ENCODE results near the gene GRIA4. TPM values are rescaled to one million over a fixed set of nuclear protein-coding genes. Genes with fewer than 3 reads are reported as not detected.
"Not testable (repeated sequence)": the region's sequence is repeated elsewhere in the genome, so short reads cannot be mapped to it uniquely, and the experiment has no call there.

The GRIA4 gene
- polyA plus RNA-seq, 6 donors from 2014 or later: not detected

- H3K4me1 Mint-ChIP-seq; H3K27me3 Mint-ChIP-seq; H3K36me3 Mint-ChIP-seq; H3K4me3 Mint-ChIP-seq; ATAC-seq (ENCODE audit: low read depth in 2 of 2); DNase-seq; H3K27ac Mint-ChIP-seq: not testable (repeated sequence)
- H3K9me3 Mint-ChIP-seq: peaks cover 0 to 12% (median 6%) of the 10 kb centered on the region in 7 donors
These were observed 269.1 kb downstream of the GRIA4 start for GRCh38 chr11:105878927-105879326.

- no peak for DNase-seq
- Mint-ChIP-seq H3K4me1 (no peaks in the 10 kb centered on the region), H3K36me3 (no peaks in the 10 kb centered on the region), H3K9me3 (peaks cover 0 to 3% (median 0%) of the 10 kb centered on the region in 7 donors), H3K4me3 (no peak overlapping the region), H3K27me3 (no peaks in the 10 kb centered on the region), H3K27ac (no peak overlapping the region)
- no peak for ATAC-seq (ENCODE audit: low read depth in 2 of 2)
These were observed 271.2 kb downstream of the GRIA4 start for GRCh38 chr11:105881027-105881426.

- Mint-ChIP-seq H3K27ac (no peak overlapping the region), H3K4me3 (no peak overlapping the region), H3K36me3 (no peaks in the 10 kb centered on the region), H3K9me3 (no peaks in the 10 kb centered on the region), H3K27me3 (no peaks in the 10 kb centered on the region), H3K4me1 (no peaks in the 10 kb centered on the region)
- DNase-seq (no peak), ATAC-seq (ENCODE audit: low read depth in 2 of 2) (no peak)
These were observed 274.6 kb downstream of the GRIA4 start for GRCh38 chr11:105884436-105884835.

GRCh38 chr11:105891685-105892084, 281.8 kb downstream of the GRIA4 start:
- no peaks in the 10 kb centered on the region for H3K9me3 Mint-ChIP-seq
- H3K4me3 Mint-ChIP-seq: no peak overlapping the region
- H3K36me3 Mint-ChIP-seq: no peaks in the 10 kb centered on the region
- no peak overlapping the region for H3K27ac Mint-ChIP-seq
- DNase-seq (no peak), ATAC-seq (ENCODE audit: low read depth in 2 of 2) (no peak)
- H3K4me1 Mint-ChIP-seq: no peaks in the 10 kb centered on the region
- no peaks in the 10 kb centered on the region for H3K27me3 Mint-ChIP-seq

GRCh38 chr11:105897161-105897560, 287.3 kb downstream of the GRIA4 start:
- H3K27me3 Mint-ChIP-seq: no peaks in the 10 kb centered on the region
- ATAC-seq (ENCODE audit: low read depth in 2 of 2) (no peak), DNase-seq (no peak)
- no peak overlapping the region for H3K4me3 Mint-ChIP-seq
- H3K27ac Mint-ChIP-seq: peak overlapping the region in 1 of 6 donors; percentile 15
- no peaks in the 10 kb centered on the region for H3K36me3 Mint-ChIP-seq
- H3K9me3 Mint-ChIP-seq: no peaks in the 10 kb centered on the region
- H3K4me1 Mint-ChIP-seq: no peaks in the 10 kb centered on the region

GRCh38 chr11:105899772-105900171, 289.9 kb downstream of the GRIA4 start:
- no peaks in the 10 kb centered on the region for H3K9me3 Mint-ChIP-seq

GRCh38 chr11:105900515-105901035, 290.7 kb downstream of the GRIA4 start:
- H3K4me1 Mint-ChIP-seq: no peaks in the 10 kb centered on the region
- H3K9me3 Mint-ChIP-seq: no peaks in the 10 kb centered on the region

More at GRCh38 chr11:105899772-105900171, 289.9 kb downstream of the GRIA4 start:
- Mint-ChIP-seq H3K4me1 (no peaks in the 10 kb centered on the region), H3K36me3 (no peaks in the 10 kb centered on the region), H3K27me3 (no peaks in the 10 kb centered on the region), H3K4me3 (no peak overlapping the region), H3K27ac (no peak overlapping the region)
- ATAC-seq (ENCODE audit: low read depth in 2 of 2): no peak
- no peak for DNase-seq

GRCh38 chr11:105903113-105903512, 293.2 kb downstream of the GRIA4 start:
- H3K9me3 Mint-ChIP-seq: no peaks in the 10 kb centered on the region
- no peaks in the 10 kb centered on the region for H3K36me3 Mint-ChIP-seq
- H3K27ac Mint-ChIP-seq: no peak overlapping the region
- H3K4me1 Mint-ChIP-seq: no peaks in the 10 kb centered on the region
- H3K27me3 Mint-ChIP-seq: no peaks in the 10 kb centered on the region
- H3K4me3 Mint-ChIP-seq: no peak overlapping the region
- ATAC-seq (ENCODE audit: low read depth in 2 of 2) (no peak), DNase-seq (no peak)

More at GRCh38 chr11:105900515-105901035, 290.7 kb downstream of the GRIA4 start:
- Mint-ChIP-seq H3K4me3 (no peak overlapping the region), H3K27me3 (no peaks in the 10 kb centered on the region), H3K27ac (no peak overlapping the region), H3K36me3 (no peaks in the 10 kb centered on the region)
- DNase-seq: no peak
- ATAC-seq (ENCODE audit: low read depth in 2 of 2): no peak

GRCh38 chr11:105906517-105906916, 296.6 kb downstream of the GRIA4 start:
- Mint-ChIP-seq H3K27ac (no peak overlapping the region), H3K9me3 (no peaks in the 10 kb centered on the region), H3K27me3 (no peaks in the 10 kb centered on the region), H3K36me3 (no peaks in the 10 kb centered on the region), H3K4me3 (no peak overlapping the region), H3K4me1 (no peaks in the 10 kb centered on the region)
- no peak for DNase-seq
- no peak for ATAC-seq (ENCODE audit: low read depth in 2 of 2)

GRCh38 chr11:105907319-105907718, 297.4 kb downstream of the GRIA4 start:
- no peak for DNase-seq
- no peak overlapping the region for H3K27ac Mint-ChIP-seq
- H3K4me3 Mint-ChIP-seq: no peak overlapping the region
- ATAC-seq (ENCODE audit: low read depth in 2 of 2): no peak
- no peaks in the 10 kb centered on the region for H3K4me1 Mint-ChIP-seq
- H3K36me3 Mint-ChIP-seq: no peaks in the 10 kb centered on the region
- no peaks in the 10 kb centered on the region for H3K27me3 Mint-ChIP-seq
- H3K9me3 Mint-ChIP-seq: no peaks in the 10 kb centered on the region

- no peaks in the 10 kb centered on the region for H3K9me3 Mint-ChIP-seq
These were observed 300.3 kb downstream of the GRIA4 start for GRCh38 chr11:105910095-105910715.

GRCh38 chr11:105911454-105911853, 301.6 kb downstream of the GRIA4 start:
- H3K27ac Mint-ChIP-seq: no peak overlapping the region
- no peak overlapping the region for H3K4me3 Mint-ChIP-seq
- no peaks in the 10 kb centered on the region for H3K36me3 Mint-ChIP-seq
- H3K27me3 Mint-ChIP-seq: no peaks in the 10 kb centered on the region
- ATAC-seq (ENCODE audit: low read depth in 2 of 2) (no peak), DNase-seq (no peak)
- no peaks in the 10 kb centered on the region for H3K4me1 Mint-ChIP-seq
- H3K9me3 Mint-ChIP-seq: no peaks in the 10 kb centered on the region

More at GRCh38 chr11:105910095-105910715, 300.3 kb downstream of the GRIA4 start:
- H3K4me1 Mint-ChIP-seq: no peaks in the 10 kb centered on the region
- H3K36me3 Mint-ChIP-seq: no peaks in the 10 kb centered on the region
- H3K27ac Mint-ChIP-seq: no peak overlapping the region
- ATAC-seq (ENCODE audit: low read depth in 2 of 2) (no peak), DNase-seq (no peak)
- no peak overlapping the region for H3K4me3 Mint-ChIP-seq
- H3K27me3 Mint-ChIP-seq: no peaks in the 10 kb centered on the region

GRCh38 chr11:105912666-105913065, 302.8 kb downstream of the GRIA4 start:
- ATAC-seq (ENCODE audit: low read depth in 2 of 2) (no peak), DNase-seq (no peak)
- H3K4me3 Mint-ChIP-seq: no peak overlapping the region
- H3K36me3 Mint-ChIP-seq: no peaks in the 10 kb centered on the region
- H3K27me3 Mint-ChIP-seq: no peaks in the 10 kb centered on the region
- H3K4me1 Mint-ChIP-seq: no peaks in the 10 kb centered on the region
- H3K27ac Mint-ChIP-seq: no peak overlapping the region
- no peaks in the 10 kb centered on the region for H3K9me3 Mint-ChIP-seq

- ATAC-seq (ENCODE audit: low read depth in 2 of 2) (no peak), DNase-seq (no peak)
- no peaks in the 10 kb centered on the region for H3K4me1 Mint-ChIP-seq
- H3K36me3 Mint-ChIP-seq: no peaks in the 10 kb centered on the region
- H3K4me3 Mint-ChIP-seq: no peak overlapping the region
- no peak overlapping the region for H3K27ac Mint-ChIP-seq
- no peaks in the 10 kb centered on the region for H3K27me3 Mint-ChIP-seq
- no peaks in the 10 kb centered on the region for H3K9me3 Mint-ChIP-seq
These were observed 305.1 kb downstream of the GRIA4 start for GRCh38 chr11:105915021-105915420.

GRCh38 chr11:105918039-105918438, 308.2 kb downstream of the GRIA4 start:
- Mint-ChIP-seq H3K4me1 (no peaks in the 10 kb centered on the region), H3K27me3 (no peaks in the 10 kb centered on the region), H3K27ac (no peak overlapping the region), H3K36me3 (no peaks in the 10 kb centered on the region), H3K9me3 (no peaks in the 10 kb centered on the region), H3K4me3 (no peak overlapping the region)
- ATAC-seq (ENCODE audit: low read depth in 2 of 2) (no peak), DNase-seq (no peak)
